Heart right ventricle (tissue), 16 donors: Measurements from ENCODE around the gene TENT5C. TPM values are rescaled to one million over a fixed set of nuclear protein-coding genes. Genes with fewer than 3 reads are reported as not detected.

Source experiments
- ATAC-seq, 8 donors: fragments of 200-7000 bp; cut with Tn5 transposase; one replicate each; pipeline ENCODE4 v1.9.1; 2020; ENCODE audit warnings: mild to moderate bottlenecking in 8 of 8, moderate library complexity in 8 of 8, moderate number of reproducible peaks in 1 of 8
- DNase-seq, 2 donors: peaks; one replicate each; pipeline ENCODE4 v3.0.0-alpha.2; 2020
- H3K27ac ChIP-seq, 10 donors: fragments of 200-600 bp; sonication (generic) in 2 of 10; one replicate each; pipeline versions ENCODE4 v1.5.0 to v1.8.0; 2020 to 2022; ENCODE audit warnings: mild to moderate bottlenecking in 3 of 10
- H3K27me3 ChIP-seq, 7 donors: fragments of 200-600 bp; one replicate each; pipeline ENCODE4 v1.8.0; 2021 to 2022; ENCODE audit warnings: mild to moderate bottlenecking in 2 of 7
- H3K36me3 ChIP-seq, 9 donors: fragments of 200-600 bp; sonication (generic) in 1 of 9; one replicate each; pipeline versions ENCODE4 v1.5.0 to v1.8.0; 2020 to 2022; ENCODE audit warnings: mild to moderate bottlenecking in 2 of 9
- H3K4me1 ChIP-seq, 9 donors: fragments of 200-600 bp; sonication (generic) in 1 of 9; one replicate each; pipeline versions ENCODE4 v1.5.0 to v1.8.0; 2020 to 2022; ENCODE audit warnings: mild to moderate bottlenecking in 4 of 9
- H3K4me3 ChIP-seq, 10 donors: fragments of 200-600 bp; sonication (generic) in 2 of 10; one replicate each; pipeline versions ENCODE4 v1.5.0 to v1.8.0; 2020 to 2022; ENCODE audit warnings: mild to moderate bottlenecking in 7 of 10, moderate library complexity in 2 of 10
- H3K9me3 ChIP-seq, 11 donors: fragments of 200-600 bp in 10 of 11; sonication (generic) in 2 of 11; one replicate each; pipeline versions ENCODE4 v1.5.0 to v1.8.0; 2013 to 2022; ENCODE audit warnings: mild to moderate bottlenecking in 2 of 11, control low read depth in 1 of 11, moderate library complexity in 1 of 11
- CTCF ChIP-seq, 9 donors: fragments of 200-600 bp; sonication (generic) in 2 of 9; IDR thresholded peaks; one replicate each; pipeline versions ENCODE4 v1.5.0 to v1.8.0; 2021 to 2022; ENCODE audit warnings: antibody characterized with exemption in 9 of 9, mild to moderate bottlenecking in 5 of 9, moderate library complexity in 1 of 9
- WGBS, 2 donors: extraction: QIAGEN DNeasy Blood & Tissue Kit; methylation state at CpG; one replicate each; pipeline ENCODE4 v1.1.7; 2013; ENCODE audit warnings: inconsistent platforms in 1 of 2; 5-methylcytosine and 5-hydroxymethylcytosine counted together
- intact Hi-C, 10 donors: fragments of 100-400 bp; cut with DNase I; formaldehyde crosslinking; loops; one replicate each; pipeline versions ENCODE4 v1.11.1 to v1.14.2; 2022
- polyA plus RNA-seq, 2 donors: library from polyadenylated mRNA; stranded (reverse); fragments of 200-250 nt; gene quantifications; one replicate each; pipeline ENCODE4 v1.2.3, GENCODE V29; 2013
- total RNA-seq, 10 donors: library from RNA; stranded (reverse); fragmentation: NEBNext Ultra II Directional in 3 of 10; extraction: Animal tissue kit (Norgen Biotek cat#: 25700) in 3 of 10; gene quantifications; one replicate each; pipeline versions ENCODE4 v1.2.1 to v1.2.4, GENCODE V29; 2021 to 2023
- donor health status: Arrhythmogenic right ventricular cardiomyopathy.
- donor health status: ischemic (EF 13 %, LVEDD 7.1; RV severe dilation, severe dysfunction).
- donor health status: healthy with polysubstance abuse.
- donor health status: DM: no; HTN: yes; CAD: no.
- donor health status: DM: no; HTN: no; CAD: no.
- donor health status: ischemic (EF 25% LVEDD 6.9; RV normal size, moderate dysfunction).
- donor health status: ischemic (EF 25% LVEDD 5.7; RV mildly dilated, moderate dysfunction).
- donor health status: healthy.
- donor health status: DM: yes; HTN: yes; CAD: no.
- donor health status: Ischemic cardiomyopathy.
- donor health status: ischemic (EF 35%, LVEDD 5.7; RV mildly dilated, moderate dysfunction).
- donor health status: nonischemic (EF 11% LVEDD 7.7; RV severe dilation, severe dysfunction).
- donor health status: DM: yes; HTN: yes; CAD: no.
- donor health status: PGD.
- donor health status: ischemic (EF 29% LVEDD 5.4; RV normal size, mild dysfunction).
- donor health status: nonischemic (EF 23%, LVEDD 6.1; RV moderate dilation, normal function).

The TENT5C gene
- total and polyA plus RNA-seq, 12 donors = 3.1 to 23.1 (median 10.2) TPM

GRCh38 chr1:117663156-117663902 lies 57.5 kb downstream of the TENT5C start:
- no peak for TF ChIP-seq CTCF (IDR thresholded peaks at IDR 0.05)
- no peak for ATAC-seq
- WGBS, 2 donors = 90 to 93% methylated on average over 7 of the region's 7 CpGs
- no peak for DNase-seq
- peaks cover 0 to 6% (median 0%) of the 10 kb centered on the region in 11 donors for H3K9me3 ChIP-seq
- H3K36me3 ChIP-seq = no peaks in the 10 kb centered on the region
- peaks cover 0 to 14% (median 0%) of the 10 kb centered on the region in 9 donors for H3K4me1 ChIP-seq
- intact Hi-C loops = no loop called here
- H3K27me3 ChIP-seq = no peaks in the 10 kb centered on the region
- H3K4me3 ChIP-seq = no peak overlapping the region
- peak overlapping the region in 1 of 10 donors; percentile 75 for H3K27ac ChIP-seq

- Histone ChIP-seq H3K9me3 (peaks cover 0 to 6% (median 0%) of the 10 kb centered on the region in 11 donors), H3K27me3 (no peaks in the 10 kb centered on the region), H3K4me3 (no peak overlapping the region), H3K36me3 (no peaks in the 10 kb centered on the region), H3K4me1 (peaks cover 0 to 11% (median under 1%) of the 10 kb centered on the region in 9 donors), H3K27ac (peak overlapping the region in 1 of 10 donors; percentile 75)
- DNase-seq = no peak
- TF ChIP-seq CTCF (IDR thresholded peaks at IDR 0.05) = no peak
- intact Hi-C loops = no loop called here
- WGBS, 2 donors = 81 to 88% methylated on average over 6 of the region's 6 CpGs
- peak in 1 of 8 donors; percentile 22 for ATAC-seq
These were observed 58.5 kb downstream of the TENT5C start for GRCh38 chr1:117664314-117664713.

GRCh38 chr1:117665556-117666270 lies 59.9 kb downstream of the TENT5C start:
- peak overlapping the region in 1 of 10 donors; percentile 51 for H3K27ac ChIP-seq
- peaks cover 0 to 6% (median 0%) of the 10 kb centered on the region in 11 donors for H3K9me3 ChIP-seq
- no peak for DNase-seq
- no peak for ATAC-seq
- H3K27me3 ChIP-seq = no peaks in the 10 kb centered on the region
- intact Hi-C loops = no loop called here
- H3K4me1 ChIP-seq = peaks cover 0 to 18% (median 7%) of the 10 kb centered on the region in 9 donors
- no peaks in the 10 kb centered on the region for H3K36me3 ChIP-seq
- H3K4me3 ChIP-seq = no peak overlapping the region
- 83 to 89% methylated on average over 5 of the region's 5 CpGs for WGBS, 2 donors
- no peak for TF ChIP-seq CTCF (IDR thresholded peaks at IDR 0.05)

- peak in 1 of 2 donors; percentile 43 for DNase-seq
- 49 to 53% methylated on average over 7 of the region's 7 CpGs for WGBS, 2 donors
These were observed 63.7 kb downstream of the TENT5C start for GRCh38 chr1:117669572-117669971.

More at GRCh38 chr1:117669572-117669971, 63.7 kb downstream of the TENT5C start:
- peak in 6 of 8 donors; percentile 7 to 62 (median 21) for ATAC-seq
- no peak for TF ChIP-seq CTCF (IDR thresholded peaks at IDR 0.05)
- intact Hi-C loops = no loop called here
- Histone ChIP-seq H3K27ac (peak overlapping the region in 4 of 10 donors; percentile 4 to 37 (median 28)), H3K27me3 (no peaks in the 10 kb centered on the region), H3K9me3 (no peaks in the 10 kb centered on the region), H3K4me3 (no peak overlapping the region), H3K36me3 (no peaks in the 10 kb centered on the region), H3K4me1 (peaks cover 4 to 45% (median 24%) of the 10 kb centered on the region in 9 donors)
